GM20000 (cell line): ENCODE measurements around the gene SYK.

ENCODE experiments used
- DNase-seq: peaks from one replicate; pipeline ENCODE4 v3.0.0; 2012; ENCODE audit warnings: low spot score
- TF ChIP-seq, protein P1 (sequence below): IDR thresholded peaks from 2 replicates; pipeline ENCODE4 v1.5.1; 2012; ENCODE audit warnings: mild to moderate bottlenecking, control low read depth; ENCODE audit errors: extremely low read depth, missing control alignments

Gene SYK

DNA sequence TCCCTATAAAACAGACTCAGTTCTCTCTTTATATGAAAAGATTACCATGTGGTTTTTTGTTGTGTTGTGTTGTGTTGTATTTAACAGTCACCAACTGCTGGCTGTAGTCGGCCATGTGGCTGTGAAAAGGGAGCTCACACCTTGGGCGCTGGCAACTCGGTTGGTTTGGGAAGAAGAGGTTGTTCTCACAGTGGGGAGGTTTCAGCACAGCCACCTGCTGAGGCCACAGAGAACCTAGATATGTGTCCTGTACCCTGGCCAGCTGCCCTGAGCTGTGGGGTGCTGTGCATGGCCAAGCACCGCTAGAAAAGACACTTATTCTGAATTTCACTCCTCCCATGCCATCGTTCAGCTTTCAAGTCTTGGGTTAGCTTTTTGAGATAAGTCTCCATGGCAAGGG, 58.8 kb downstream of the SYK start:
- TF ChIP-seq, protein P1, sequence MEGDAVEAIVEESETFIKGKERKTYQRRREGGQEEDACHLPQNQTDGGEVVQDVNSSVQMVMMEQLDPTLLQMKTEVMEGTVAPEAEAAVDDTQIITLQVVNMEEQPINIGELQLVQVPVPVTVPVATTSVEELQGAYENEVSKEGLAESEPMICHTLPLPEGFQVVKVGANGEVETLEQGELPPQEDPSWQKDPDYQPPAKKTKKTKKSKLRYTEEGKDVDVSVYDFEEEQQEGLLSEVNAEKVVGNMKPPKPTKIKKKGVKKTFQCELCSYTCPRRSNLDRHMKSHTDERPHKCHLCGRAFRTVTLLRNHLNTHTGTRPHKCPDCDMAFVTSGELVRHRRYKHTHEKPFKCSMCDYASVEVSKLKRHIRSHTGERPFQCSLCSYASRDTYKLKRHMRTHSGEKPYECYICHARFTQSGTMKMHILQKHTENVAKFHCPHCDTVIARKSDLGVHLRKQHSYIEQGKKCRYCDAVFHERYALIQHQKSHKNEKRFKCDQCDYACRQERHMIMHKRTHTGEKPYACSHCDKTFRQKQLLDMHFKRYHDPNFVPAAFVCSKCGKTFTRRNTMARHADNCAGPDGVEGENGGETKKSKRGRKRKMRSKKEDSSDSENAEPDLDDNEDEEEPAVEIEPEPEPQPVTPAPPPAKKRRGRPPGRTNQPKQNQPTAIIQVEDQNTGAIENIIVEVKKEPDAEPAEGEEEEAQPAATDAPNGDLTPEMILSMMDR, result no peak
- no peak for DNase-seq

GRCh38 chr9:90860826-90861225, 59.2 kb downstream of the SYK start:
- DNase-seq, result no peak
- TF ChIP-seq, protein P1, result no peak

- TF ChIP-seq, protein P1, result no peak
- no peak for DNase-seq
Measured at GRCh38 chr9:90861380-90861779, 59.8 kb downstream of the SYK start.

- TF ChIP-seq, protein P1, result no peak
Measured at GRCh38 chr9:90861826-90862740, 60.5 kb downstream of the SYK start.

GRCh38 chr9:90864779-90865178, 63.2 kb downstream of the SYK start:
- no peak for DNase-seq
- TF ChIP-seq, protein P1, result no peak

More at GRCh38 chr9:90861826-90862740, 60.5 kb downstream of the SYK start:
- no peak for DNase-seq

DNA sequence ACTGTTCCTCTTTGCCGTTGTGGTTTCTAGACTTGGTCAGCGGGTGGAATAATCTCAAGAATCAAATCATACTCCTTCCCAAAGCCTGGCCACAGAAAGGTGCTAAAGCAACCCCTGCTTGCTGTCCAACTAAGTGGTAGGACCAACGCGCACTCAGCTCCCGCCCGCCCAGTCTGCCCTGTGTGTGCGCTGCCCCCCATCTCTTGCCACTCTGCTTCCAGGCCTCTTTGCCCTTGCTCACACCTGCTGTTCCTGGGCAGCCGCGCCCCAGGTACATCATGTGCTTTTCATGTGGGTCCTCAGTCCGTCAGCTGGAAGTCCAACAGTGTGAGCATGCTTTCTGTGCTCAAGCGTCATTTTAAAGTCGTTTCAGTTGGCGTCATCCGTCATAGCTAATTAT, 65.5 kb downstream of the SYK start:
- TF ChIP-seq, protein P1, result no peak
- no peak for DNase-seq

GRCh38 chr9:90868555-90868954, 66.9 kb downstream of the SYK start:
- TF ChIP-seq, protein P1, result no peak
- DNase-seq, result no peak
